ENCODE measurements around the gene FAM117A.

The FAM117A gene

GRCh38 chr17:49766918-49767530 is 3.1 kb upstream of the FAM117A start:
- TF ChIP-seq NFIC (IDR thresholded peaks at IDR 0.05), result no peak
- TF ChIP-seq CEBPB (IDR thresholded peaks at IDR 0.05), result no peak
- TF ChIP-seq USF1 (IDR thresholded peaks at IDR 0.05), result no peak
- TF ChIP-seq MAX (IDR thresholded peaks at IDR 0.05), result no peak
- no peak for TF ChIP-seq CREB1 (IDR thresholded peaks at IDR 0.05; ENCODE audit: low read depth)
- no peak for TF ChIP-seq ZBTB7A (IDR thresholded peaks at IDR 0.05; ENCODE audit: low read depth)
- TF ChIP-seq TCF12 (IDR thresholded peaks at IDR 0.05; ENCODE audit: low read depth), result no peak
- no peak for TF ChIP-seq TAF1 (IDR thresholded peaks at IDR 0.05; ENCODE audit: low read depth)
- no peak for TF ChIP-seq FOXM1 (IDR thresholded peaks at IDR 0.05; ENCODE audit: borderline replicate concordance, low read depth)
- no peak for TF ChIP-seq EGR1 (IDR thresholded peaks at IDR 0.05)
- no peak for TF ChIP-seq TEAD4 (IDR thresholded peaks at IDR 0.05)
- TF ChIP-seq RAD21 (IDR thresholded peaks at IDR 0.05; ENCODE audit: low read depth), result no peak

GRCh38 chr17:49764559-49765180 is 739 bp upstream of the FAM117A start:
- TF ChIP-seq CREB1 (IDR thresholded peaks at IDR 0.05; ENCODE audit: low read depth) (no peak), USF1 (IDR thresholded peaks at IDR 0.05) (no peak), TEAD4 (IDR thresholded peaks at IDR 0.05) (no peak), ZBTB7A (IDR thresholded peaks at IDR 0.05; ENCODE audit: low read depth) (no peak), RAD21 (IDR thresholded peaks at IDR 0.05; ENCODE audit: low read depth) (no peak), EGR1 (IDR thresholded peaks at IDR 0.05) (no peak), NFIC (IDR thresholded peaks at IDR 0.05) (no peak), FOXM1 (IDR thresholded peaks at IDR 0.05; ENCODE audit: borderline replicate concordance, low read depth) (no peak), REST (IDR thresholded peaks at IDR 0.05; ENCODE audit: low read depth) (no peak), TAF1 (IDR thresholded peaks at IDR 0.05; ENCODE audit: low read depth) (no peak), YY1 (IDR thresholded peaks at IDR 0.05; ENCODE audit: low read depth) (no peak), EP300 (IDR thresholded peaks at IDR 0.05; ENCODE audit: borderline replicate concordance) (no peak), TCF12 (IDR thresholded peaks at IDR 0.05; ENCODE audit: low read depth) (no peak)

- TF ChIP-seq EP300 (IDR thresholded peaks at IDR 0.05; ENCODE audit: borderline replicate concordance) (no peak), FOXM1 (IDR thresholded peaks at IDR 0.05; ENCODE audit: borderline replicate concordance, low read depth) (no peak), TAF1 (IDR thresholded peaks at IDR 0.05; ENCODE audit: low read depth) (no peak), EGR1 (IDR thresholded peaks at IDR 0.05) (no peak), YY1 (IDR thresholded peaks at IDR 0.05; ENCODE audit: low read depth) (no peak), MAX (IDR thresholded peaks at IDR 0.05) (no peak), USF1 (IDR thresholded peaks at IDR 0.05) (no peak), CEBPB (IDR thresholded peaks at IDR 0.05) (no peak), TCF12 (IDR thresholded peaks at IDR 0.05; ENCODE audit: low read depth) (no peak), CREB1 (IDR thresholded peaks at IDR 0.05; ENCODE audit: low read depth) (no peak), ZBTB7A (IDR thresholded peaks at IDR 0.05; ENCODE audit: low read depth) (no peak), TEAD4 (IDR thresholded peaks at IDR 0.05) (no peak), REST (IDR thresholded peaks at IDR 0.05; ENCODE audit: low read depth) (no peak), NFIC (IDR thresholded peaks at IDR 0.05) (no peak), RAD21 (IDR thresholded peaks at IDR 0.05; ENCODE audit: low read depth) (no peak)
Observed at GRCh38 chr17:49762151-49762941, 1.6 kb downstream of the FAM117A start.

- TF ChIP-seq REST (IDR thresholded peaks at IDR 0.05; ENCODE audit: low read depth) (no peak), CEBPB (IDR thresholded peaks at IDR 0.05) (no peak), MAX (IDR thresholded peaks at IDR 0.05) (no peak), CREB1 (IDR thresholded peaks at IDR 0.05; ENCODE audit: low read depth) (no peak), TAF1 (IDR thresholded peaks at IDR 0.05; ENCODE audit: low read depth) (no peak), YY1 (IDR thresholded peaks at IDR 0.05; ENCODE audit: low read depth) (no peak), TCF12 (IDR thresholded peaks at IDR 0.05; ENCODE audit: low read depth) (no peak), RAD21 (IDR thresholded peaks at IDR 0.05; ENCODE audit: low read depth) (no peak), FOXM1 (IDR thresholded peaks at IDR 0.05; ENCODE audit: borderline replicate concordance, low read depth) (no peak), TEAD4 (IDR thresholded peaks at IDR 0.05) (no peak), ZBTB7A (IDR thresholded peaks at IDR 0.05; ENCODE audit: low read depth) (no peak)
Observed at GRCh38 chr17:49760932-49761558, 2.9 kb downstream of the FAM117A start.
